Adrenal gland (tissue), 5 donors: ENCODE measurements around the gene RHBDL3.

ENCODE experiments used
- CTCF ChIP-seq, 6 experiments: fragments of 450-650 bp in 4 of 6; fragments of 200-600 bp in 2 of 6; sonication (generic) in 1 of 6; IDR thresholded peaks; 1 replicate in 5 of 6; 2 replicates in 1 of 6; pipeline versions ENCODE4 v1.5.1 to v1.8.0; 2016 to 2021; ENCODE audit warnings: antibody characterized with exemption in 6 of 6, mild to moderate bottlenecking in 2 of 6, moderate library complexity in 1 of 6
- POLR2A ChIP-seq, 2 donors: fragments of 450-650 bp; IDR thresholded peaks; one replicate each; pipeline ENCODE4 v1.6.1; 2017; ENCODE audit warnings: antibody characterized with exemption in 2 of 2, mild to moderate bottlenecking in 2 of 2, moderate library complexity in 1 of 2
- donor health status: DM: no; HTN: no; CAD: no.

DNA sequence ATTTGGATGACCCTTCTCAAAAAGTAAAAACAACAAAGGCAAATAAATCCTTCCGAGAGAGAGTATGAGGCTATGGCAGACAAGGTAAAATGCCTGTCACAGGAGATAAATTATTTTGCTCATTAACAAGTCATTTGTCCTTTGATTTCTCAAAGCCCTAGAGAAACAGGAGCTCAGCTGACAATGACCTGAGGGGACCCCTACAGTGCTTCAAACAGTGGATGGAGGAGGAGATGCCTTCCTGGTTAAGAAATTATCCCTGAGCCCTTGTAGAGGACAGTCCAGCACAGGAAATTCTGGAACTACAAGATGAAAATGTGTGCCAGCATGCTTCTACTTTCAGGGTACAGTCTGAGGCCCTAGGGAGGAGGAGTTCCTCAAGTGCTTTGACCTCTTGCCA is 24.0 kb upstream of the RHBDL3 start:
- TF ChIP-seq CTCF (IDR thresholded peaks at IDR 0.05) (no peak), POLR2A (IDR thresholded peaks at IDR 0.05) (no peak)
